Inferior parietal cortex (tissue), 1 donor: ENCODE measurements around the gene IFNA10.
"Not testable (repeated sequence)": the region's sequence is repeated elsewhere in the genome, so short reads cannot be mapped to it uniquely, and the experiment has no call there.

ENCODE experiments used
- DNase-seq: peaks from one replicate; pipeline ENCODE4 v3.0.0-alpha.2; 2016; ENCODE audit errors: extremely low spot score

Gene IFNA10

DNA sequence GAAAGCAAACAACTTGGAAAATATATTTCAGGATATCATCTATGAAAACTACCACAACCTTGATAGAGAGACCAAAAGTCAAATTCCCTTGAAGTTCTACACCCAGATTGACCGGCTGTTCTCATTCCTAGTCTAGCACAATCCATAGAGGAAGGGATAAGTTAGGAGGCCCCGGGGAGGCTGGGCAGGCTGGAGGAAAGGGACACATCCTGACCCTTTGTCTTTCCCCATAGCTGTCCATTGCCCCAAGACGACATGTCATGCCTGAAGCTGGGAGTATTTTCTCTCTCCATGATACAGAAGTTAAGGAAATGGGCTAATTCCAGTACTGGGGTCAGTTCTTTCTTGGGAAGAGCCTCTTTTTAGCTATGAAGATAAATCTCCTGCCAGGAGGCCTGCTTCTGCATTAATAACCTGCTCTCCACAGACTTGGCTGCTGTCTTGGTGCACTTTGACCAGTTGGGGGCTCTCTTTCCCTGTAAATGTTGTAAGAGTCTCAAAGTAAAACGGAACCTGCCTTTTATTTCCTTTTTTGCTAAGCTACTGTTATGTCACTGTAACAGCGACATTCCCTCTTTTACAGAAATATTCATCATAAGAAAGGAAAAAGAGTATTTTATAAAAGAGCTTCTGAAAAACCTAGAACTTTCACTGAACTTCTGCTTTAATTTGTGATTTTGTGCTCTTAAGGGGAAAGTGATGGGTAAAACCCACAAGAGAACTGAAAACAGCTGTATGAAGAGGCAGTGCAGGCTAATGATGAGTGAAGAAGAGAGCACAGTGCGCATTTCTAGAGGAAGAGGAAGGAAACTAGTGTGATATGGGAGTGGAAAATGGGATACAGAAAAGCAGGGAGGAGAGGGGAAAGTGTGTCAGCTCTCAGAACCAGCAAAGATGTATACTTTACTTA, 11.8 kb downstream of the IFNA10 start:
- peak; percentile 38 for DNase-seq

- not testable (repeated sequence) for DNase-seq
These were observed 19.5 kb downstream of the IFNA10 start, which contains the start of gene IFNA4 for GRCh38 chr9:21187487-21187886. Gene IFNA4 (minus strand): TSS chr9:21187587. CDS start chr9:21187531, 56 bp downstream.

DNA sequence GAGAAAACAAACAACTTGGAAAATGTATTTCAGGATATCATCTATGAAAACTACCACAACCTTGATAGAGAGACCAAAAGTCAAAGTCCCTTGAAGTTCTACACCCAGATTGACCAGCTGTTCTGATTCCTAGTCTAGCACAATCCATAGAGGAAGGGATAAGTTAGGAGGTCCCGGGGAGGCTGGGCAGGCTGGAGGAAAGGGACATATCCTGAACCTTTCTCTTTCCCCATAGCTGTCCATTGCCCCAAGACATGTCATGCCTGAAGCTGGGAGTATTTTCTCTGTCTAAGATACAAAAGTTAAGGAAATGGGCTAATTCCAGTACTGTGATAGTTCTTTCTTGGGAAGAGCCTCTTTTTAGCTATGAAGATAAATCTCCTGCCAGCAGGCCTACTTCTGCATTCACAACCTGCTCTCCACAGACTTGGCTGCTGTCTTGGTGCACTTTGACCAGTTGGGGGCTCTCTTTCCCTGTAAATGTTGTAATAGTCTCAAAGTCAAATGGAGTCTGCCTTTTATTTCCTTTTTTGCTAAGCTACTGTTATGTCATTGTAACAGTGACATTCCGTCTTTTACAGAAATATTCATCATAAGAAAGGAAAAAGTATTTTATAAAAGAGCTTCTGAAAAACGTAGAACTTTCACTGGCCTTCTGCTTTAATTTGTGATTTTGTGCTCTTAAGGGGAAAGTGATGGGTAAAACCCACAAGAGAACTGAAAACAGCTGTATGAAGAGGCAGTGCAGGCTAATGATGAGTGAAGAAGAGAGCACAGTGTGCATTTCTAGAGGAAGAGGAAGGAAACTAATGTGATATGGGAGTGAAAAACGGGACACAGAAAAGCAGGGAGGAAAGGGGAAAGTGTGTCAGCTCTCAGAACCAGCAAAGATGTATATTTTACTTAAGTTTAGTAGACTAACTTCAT, 23.9 kb downstream of the IFNA10 start:
- DNase-seq: peak; percentile 9

DNA sequence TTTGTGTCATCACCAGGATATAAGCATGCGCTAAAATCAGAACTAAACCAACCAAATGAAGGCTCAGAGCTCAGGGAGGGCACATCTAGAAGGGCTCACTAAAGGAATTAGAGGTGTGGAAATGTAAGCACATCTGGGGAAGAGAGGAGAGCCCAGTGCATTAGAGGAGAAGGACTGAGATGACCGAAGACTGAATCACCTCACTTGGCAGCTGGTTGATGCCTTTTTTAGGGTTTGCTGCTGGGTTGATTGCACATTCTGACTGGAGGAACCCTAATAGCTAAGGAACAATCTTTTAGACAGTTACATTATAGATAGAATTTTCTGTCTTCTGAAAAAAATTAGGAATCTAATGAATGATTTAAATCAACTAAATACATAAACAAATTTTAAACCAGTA, 32.3 kb downstream of the IFNA10 start:
- no peak for DNase-seq

DNA sequence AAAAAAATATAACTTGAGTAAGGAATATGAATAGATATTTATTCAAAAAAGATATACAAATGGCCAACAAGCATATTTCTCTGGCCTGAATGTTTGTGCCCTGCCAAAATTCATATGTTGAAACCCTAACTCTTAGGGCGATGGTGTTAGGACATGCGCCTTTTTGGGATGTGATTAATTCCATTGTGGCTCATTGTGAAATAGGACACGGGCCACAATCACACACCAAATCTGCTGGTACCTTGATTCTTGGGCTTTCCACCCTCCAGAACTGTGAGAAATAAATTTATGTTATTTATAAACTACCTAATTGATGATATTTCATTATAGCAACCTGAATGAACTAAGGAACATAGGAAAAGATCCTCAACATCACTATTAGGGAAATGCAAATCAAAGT, 34.8 kb downstream of the IFNA10 start:
- no peak for DNase-seq

- DNase-seq: no peak
These were observed 35.6 kb downstream of the IFNA10 start for GRCh38 chr9:21171351-21171750.

DNA sequence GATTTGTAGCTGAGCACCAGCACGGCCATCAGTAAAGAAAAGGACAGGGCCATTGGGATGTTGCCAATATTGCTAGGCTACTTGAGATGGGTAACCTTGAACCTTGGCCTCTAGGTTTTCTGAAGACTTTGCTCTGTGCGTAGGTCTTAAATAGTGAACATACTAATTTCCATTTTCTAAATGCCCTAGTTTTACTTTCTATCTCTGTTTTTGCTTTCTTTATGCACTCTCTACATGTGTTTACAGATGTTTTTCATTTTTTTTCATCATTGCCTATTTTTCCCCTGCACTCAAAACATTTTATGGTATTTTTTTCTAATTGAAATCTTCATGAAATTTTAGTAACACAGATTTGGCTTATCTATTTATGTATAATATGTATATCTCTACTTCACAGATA, 40.4 kb downstream of the IFNA10 start, which contains the start of gene IFNA21:
Gene IFNA21 (minus strand): TSS at position 101 of the 400 bp plus-strand sequence. CDS start 48 bp downstream, at position 53.
- not testable (repeated sequence) for DNase-seq

DNA sequence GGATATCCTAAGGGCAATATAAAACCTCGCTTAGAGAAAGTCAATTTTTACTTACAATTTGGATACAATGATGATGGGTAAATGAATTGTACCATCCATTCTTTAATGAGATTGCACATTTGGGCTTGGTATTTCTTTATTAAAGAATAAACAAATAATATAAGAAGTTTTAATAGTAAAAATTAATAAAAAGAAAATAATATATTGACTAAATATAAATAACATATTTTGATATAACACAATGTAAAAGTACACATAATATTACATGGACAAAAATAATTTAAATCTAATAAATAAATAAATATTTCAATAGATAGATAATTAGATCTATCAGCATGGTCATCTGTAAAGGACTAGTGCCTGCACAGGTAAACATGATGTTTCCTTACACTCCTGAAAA, 41.4 kb downstream of the IFNA10 start:
- no peak for DNase-seq

DNA sequence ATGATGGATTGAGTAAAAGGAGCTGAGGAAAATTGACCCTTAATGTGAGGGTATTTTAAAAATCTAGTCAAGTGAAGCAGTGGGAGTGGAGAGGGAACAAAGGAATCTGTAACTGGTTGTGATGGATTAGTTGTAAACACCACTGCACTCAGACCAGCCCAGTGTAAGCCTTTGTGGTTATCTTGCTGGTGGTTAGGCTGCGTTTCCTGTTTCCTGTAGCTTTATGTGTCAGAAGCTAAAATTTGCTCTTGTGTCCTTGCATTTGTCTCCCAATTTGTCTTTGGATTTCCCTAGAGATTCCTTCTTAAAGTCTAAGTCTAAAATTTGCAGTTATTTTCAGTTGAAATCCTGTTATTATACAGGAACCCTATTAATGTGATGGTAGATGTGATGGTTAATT, 46.8 kb downstream of the IFNA10 start:
- no peak for DNase-seq
